ENCODE data around the gene CRLF3. TPM values are rescaled to one million over a fixed set of nuclear protein-coding genes. Genes with fewer than 3 reads are reported as not detected.
A peak's percentile ranks its signal among the peaks of the same experiment; 100 is the strongest.

The CRLF3 gene
- total RNA-seq, 2 experiments from 2014 or later: 26.4 to 45.3 TPM

DNA sequence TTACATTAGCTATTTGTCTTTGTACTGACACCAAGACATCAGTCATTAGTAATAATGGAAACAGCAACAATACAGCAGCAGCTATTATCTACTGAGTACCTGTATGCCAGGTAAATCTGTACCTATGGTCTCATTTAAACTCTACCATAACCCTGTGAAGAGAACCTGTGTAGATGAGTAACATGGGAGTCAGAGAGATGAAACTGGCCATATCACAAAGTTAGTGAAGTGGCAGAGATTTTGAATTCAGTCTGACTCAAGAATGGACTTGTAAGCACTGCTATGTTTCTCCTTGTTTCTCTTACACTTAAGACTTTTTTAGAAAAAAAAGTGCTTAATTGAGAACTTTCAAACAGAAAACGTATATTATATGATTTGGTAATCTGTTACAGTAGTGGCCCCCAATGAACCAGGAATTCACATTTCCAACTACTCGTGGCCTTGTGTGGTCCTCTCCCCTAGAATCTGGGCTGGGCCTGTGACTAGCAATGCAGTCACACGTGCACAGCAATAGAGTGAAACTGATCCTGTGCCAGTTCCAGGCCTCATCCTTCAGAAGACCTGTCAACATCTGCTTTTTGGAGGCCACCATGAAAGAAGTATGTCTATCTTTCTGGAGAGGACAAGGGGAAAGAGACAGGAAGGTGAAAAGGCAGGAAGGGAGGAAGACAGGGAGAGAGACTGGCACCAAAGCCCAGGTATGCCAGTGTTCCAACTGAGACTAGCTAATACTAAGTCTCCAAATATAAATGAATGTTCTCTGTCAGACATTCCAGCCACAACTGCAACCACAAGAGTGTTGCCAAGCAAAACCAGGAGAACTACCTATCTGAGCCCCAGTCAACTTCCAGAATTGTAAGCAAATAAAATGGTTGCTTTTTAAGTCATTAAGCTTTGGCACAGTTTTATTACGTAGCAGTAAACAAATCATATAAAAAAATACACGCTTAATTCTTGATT lies 12.0 kb downstream of the CRLF3 start:
- Histone ChIP-seq H3K27ac (ENCODE audit: low read depth, low read length, poor library complexity, severe bottlenecking) (peak overlapping the region; percentile 43), H3K4me1 (ENCODE audit: insufficient read depth, low read length, poor library complexity, severe bottlenecking) (peaks cover 52% of the 10 kb centered on the region), H3K9me3 (ENCODE audit: low read length) (no peaks in the 10 kb centered on the region), H3K79me2 (ENCODE audit: insufficient read depth, low read depth, low read length) (peaks cover 88% of the 10 kb centered on the region), H3K36me3 (ENCODE audit: insufficient read depth, low read length) (peaks cover 34% of the 10 kb centered on the region), H3K4me2 (ENCODE audit: low read length) (peak overlapping the region; percentile 34; the same call in 1 of the 2 replicates), H3K4me3 (ENCODE audit: low read depth, low read length, poor library complexity, severe bottlenecking) (no peak overlapping the region), H4K20me1 (ENCODE audit: insufficient read depth, low read length) (no peaks in the 10 kb centered on the region), H2AFZ (ENCODE audit: low read length) (no peak overlapping the region), H3K9me2 (ENCODE audit: insufficient read depth, low read length) (no peaks in the 10 kb centered on the region)
- TF ChIP-seq, protein P1, sequence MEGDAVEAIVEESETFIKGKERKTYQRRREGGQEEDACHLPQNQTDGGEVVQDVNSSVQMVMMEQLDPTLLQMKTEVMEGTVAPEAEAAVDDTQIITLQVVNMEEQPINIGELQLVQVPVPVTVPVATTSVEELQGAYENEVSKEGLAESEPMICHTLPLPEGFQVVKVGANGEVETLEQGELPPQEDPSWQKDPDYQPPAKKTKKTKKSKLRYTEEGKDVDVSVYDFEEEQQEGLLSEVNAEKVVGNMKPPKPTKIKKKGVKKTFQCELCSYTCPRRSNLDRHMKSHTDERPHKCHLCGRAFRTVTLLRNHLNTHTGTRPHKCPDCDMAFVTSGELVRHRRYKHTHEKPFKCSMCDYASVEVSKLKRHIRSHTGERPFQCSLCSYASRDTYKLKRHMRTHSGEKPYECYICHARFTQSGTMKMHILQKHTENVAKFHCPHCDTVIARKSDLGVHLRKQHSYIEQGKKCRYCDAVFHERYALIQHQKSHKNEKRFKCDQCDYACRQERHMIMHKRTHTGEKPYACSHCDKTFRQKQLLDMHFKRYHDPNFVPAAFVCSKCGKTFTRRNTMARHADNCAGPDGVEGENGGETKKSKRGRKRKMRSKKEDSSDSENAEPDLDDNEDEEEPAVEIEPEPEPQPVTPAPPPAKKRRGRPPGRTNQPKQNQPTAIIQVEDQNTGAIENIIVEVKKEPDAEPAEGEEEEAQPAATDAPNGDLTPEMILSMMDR (conservative IDR thresholded peaks at IDR 0.05; ENCODE audit: low read length): no peak
- TF ChIP-seq EZH2phosphoT487 (IDR thresholded peaks at IDR 0.05; ENCODE audit: borderline replicate concordance, low read depth, low read length): no peak
- ChIA-PET CTCF (ENCODE audit: unreplicated experiment) (no interaction called here), POLR2A (interaction anchor here (0.7 to 6.1 kb wide), 2 partner anchors 11 to 320 kb away, joined by 6 to 79 read pairs; partner anchors contain the start of gene CRLF3)
- no peak for DNase-seq (ENCODE audit: low spot score)
- intact Hi-C loops (cut with micrococcal nuclease; ENCODE audit: unreplicated experiment): no loop called here
- no TSS peak for BruUV-seq (replicated peaks)

DNA sequence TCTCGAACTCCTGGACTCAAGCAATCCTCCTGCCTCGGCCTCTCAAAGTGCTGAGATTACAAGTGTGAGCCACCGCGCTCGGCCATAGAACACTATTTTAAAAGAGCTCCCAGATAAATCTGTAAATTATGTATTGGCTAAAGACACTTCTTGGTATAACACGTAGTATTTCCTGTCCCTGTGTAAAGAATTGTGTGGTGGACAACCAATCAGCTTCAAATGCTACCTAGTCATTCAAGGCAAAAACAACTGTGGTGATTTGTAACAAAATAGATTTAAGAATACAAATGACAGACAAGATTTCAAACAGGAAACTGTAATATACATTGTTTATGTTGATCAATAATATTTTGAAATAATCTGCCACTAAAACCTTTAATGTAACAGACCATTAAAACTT lies 14.6 kb downstream of the CRLF3 start:
- H3K36me3 ChIP-seq (ENCODE audit: insufficient read depth, low read length): peaks cover 22% of the 10 kb centered on the region
- H3K4me2 ChIP-seq (ENCODE audit: low read length): peak overlapping the region; percentile 84
- peaks cover 89% of the 10 kb centered on the region for H3K79me2 ChIP-seq (ENCODE audit: insufficient read depth, low read depth, low read length)
- no peaks in the 10 kb centered on the region for H4K20me1 ChIP-seq (ENCODE audit: insufficient read depth, low read length)
- ChIA-PET POLR2A (interaction anchor here (0.6 to 6.1 kb wide), 3 partner anchors 13 to 483 kb away, joined by 3 to 79 read pairs (median 3); partner anchors contain the start of gene CRLF3), CTCF (ENCODE audit: unreplicated experiment) (interaction anchor here (1.5 kb wide), 1 partner anchor 15 kb away, joined by 5 read pairs; the partner anchor contains the start of gene CRLF3)
- H3K9me3 ChIP-seq (ENCODE audit: low read length): no peaks in the 10 kb centered on the region
- H2AFZ ChIP-seq (ENCODE audit: low read length): peak overlapping the region; percentile 8; the same call in 1 of the 2 replicates
- no peak for DNase-seq (ENCODE audit: low spot score)
- intact Hi-C loops (cut with micrococcal nuclease; ENCODE audit: unreplicated experiment): loop anchor here (1.0 kb wide), 1 partner anchor 14 kb away; the partner anchor contains the start of gene CRLF3
- no TSS peak for BruUV-seq (replicated peaks)
- H3K9me2 ChIP-seq (ENCODE audit: insufficient read depth, low read length): no peaks in the 10 kb centered on the region
- peak overlapping the region; percentile 100 for H3K27ac ChIP-seq (ENCODE audit: low read depth, low read length, poor library complexity, severe bottlenecking)
- no peak for TF ChIP-seq EZH2phosphoT487 (IDR thresholded peaks at IDR 0.05; ENCODE audit: borderline replicate concordance, low read depth, low read length)
- TF ChIP-seq, protein P1 (conservative IDR thresholded peaks at IDR 0.05; ENCODE audit: low read length): no peak
- H3K4me1 ChIP-seq (ENCODE audit: insufficient read depth, low read length, poor library complexity, severe bottlenecking): peaks cover 72% of the 10 kb centered on the region
- peak overlapping the region; percentile 56 for H3K4me3 ChIP-seq (ENCODE audit: low read depth, low read length, poor library complexity, severe bottlenecking)
